Testis (tissue), 2 donors: Measurements from ENCODE around the gene RHOT1.

Experiments
- POLR2A ChIP-seq: fragments of 450-650 bp; IDR thresholded peaks from one replicate; pipeline ENCODE4 v1.6.1; 2017; ENCODE audit warnings: antibody characterized with exemption, mild to moderate bottlenecking, moderate library complexity
- TF ChIP-seq, protein P1 (sequence below), 3 experiments: fragments of 450-650 bp in 2 of 3; fragments of 200-600 bp in 1 of 3; sonication (generic) in 1 of 3; IDR thresholded peaks; one replicate each; pipeline ENCODE4 v1.5.1; 2016 to 2019; ENCODE audit warnings: antibody characterized with exemption in 3 of 3, mild to moderate bottlenecking in 2 of 3, moderate library complexity in 1 of 3

DNA sequence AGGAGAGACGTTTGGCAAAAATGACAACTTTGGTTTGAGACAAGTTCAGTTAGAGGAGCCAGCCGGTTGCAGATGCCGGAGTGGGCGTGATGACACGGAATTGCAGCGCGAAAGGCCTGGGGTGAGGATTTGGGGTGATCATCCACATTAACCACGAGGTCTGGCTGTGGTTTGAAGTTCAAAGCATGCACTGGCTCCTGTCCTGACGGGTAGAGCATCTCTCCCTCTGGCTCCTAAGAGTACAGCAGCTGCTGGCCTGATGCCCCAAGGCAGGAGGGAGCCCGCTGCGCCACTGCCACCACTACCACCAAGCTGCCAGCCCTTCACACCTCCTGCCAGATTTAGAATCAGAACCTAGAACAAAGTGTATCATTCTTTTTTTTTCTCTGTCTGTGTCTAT is 127.1 kb downstream of the RHOT1 start:
- TF ChIP-seq POLR2A: no peak
- TF ChIP-seq, protein P1, sequence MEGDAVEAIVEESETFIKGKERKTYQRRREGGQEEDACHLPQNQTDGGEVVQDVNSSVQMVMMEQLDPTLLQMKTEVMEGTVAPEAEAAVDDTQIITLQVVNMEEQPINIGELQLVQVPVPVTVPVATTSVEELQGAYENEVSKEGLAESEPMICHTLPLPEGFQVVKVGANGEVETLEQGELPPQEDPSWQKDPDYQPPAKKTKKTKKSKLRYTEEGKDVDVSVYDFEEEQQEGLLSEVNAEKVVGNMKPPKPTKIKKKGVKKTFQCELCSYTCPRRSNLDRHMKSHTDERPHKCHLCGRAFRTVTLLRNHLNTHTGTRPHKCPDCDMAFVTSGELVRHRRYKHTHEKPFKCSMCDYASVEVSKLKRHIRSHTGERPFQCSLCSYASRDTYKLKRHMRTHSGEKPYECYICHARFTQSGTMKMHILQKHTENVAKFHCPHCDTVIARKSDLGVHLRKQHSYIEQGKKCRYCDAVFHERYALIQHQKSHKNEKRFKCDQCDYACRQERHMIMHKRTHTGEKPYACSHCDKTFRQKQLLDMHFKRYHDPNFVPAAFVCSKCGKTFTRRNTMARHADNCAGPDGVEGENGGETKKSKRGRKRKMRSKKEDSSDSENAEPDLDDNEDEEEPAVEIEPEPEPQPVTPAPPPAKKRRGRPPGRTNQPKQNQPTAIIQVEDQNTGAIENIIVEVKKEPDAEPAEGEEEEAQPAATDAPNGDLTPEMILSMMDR (IDR thresholded peaks at IDR 0.05): no peak
